MCF 10A (cell line): ENCODE data around the gene ADH6. TPM values are rescaled to one million over a fixed set of nuclear protein-coding genes. Genes with fewer than 3 reads are reported as not detected.

ENCODE experiments used
- BruUV-seq: library from RNA; stranded (reverse); fragments of 400-500 nt; replicated peaks from 2 replicates; lab custom pipeline; 2021; lab: Mats Ljungman, UMichigan
- CTCF ChIA-PET: fragments of 300-600 bp; sonication (Branson Sonifier 250); formaldehyde crosslinking; extraction: SDS; loops from one replicate; lab custom pipeline; 2021; ENCODE audit warnings: antibody characterized with exemption, inconsistent platforms; lab: Yijun Ruan, JAX
- POLR2A ChIA-PET: fragments of 300-600, 350-650 bp; sonication (Branson Sonifier 250); formaldehyde crosslinking; extraction: SDS; loops from one replicate; lab custom pipeline; 2020; ENCODE audit warnings: antibody characterized with exemption, inconsistent platforms; lab: Yijun Ruan, JAX
- DNase-seq: peaks from one replicate; pipeline ENCODE4 v3.0.0-alpha.2; 2018; ENCODE audit not compliant: unreplicated experiment
- H3K27ac Mint-ChIP-seq: one replicate; pipeline ENCODE4 v1.8.0; 2022; ENCODE audit warnings: mild to moderate bottlenecking, low read depth, mixed read lengths; ENCODE audit not compliant: unreplicated experiment
- H3K27me3 Mint-ChIP-seq: one replicate; pipeline ENCODE4 v1.8.0; 2022; ENCODE audit warnings: mixed read lengths; ENCODE audit not compliant: insufficient read depth, unreplicated experiment
- H3K36me3 Mint-ChIP-seq: one replicate; pipeline ENCODE4 v1.8.0; 2022; ENCODE audit warnings: mild to moderate bottlenecking, moderate library complexity, mixed read lengths; ENCODE audit not compliant: insufficient read depth, unreplicated experiment
- H3K4me1 Mint-ChIP-seq: one replicate; pipeline ENCODE4 v1.8.0; 2022; ENCODE audit warnings: mixed read lengths; ENCODE audit not compliant: insufficient read depth, unreplicated experiment
- H3K4me3 Mint-ChIP-seq: one replicate; pipeline ENCODE4 v1.8.0; 2022; ENCODE audit warnings: mild to moderate bottlenecking, moderate library complexity, mixed read lengths; ENCODE audit not compliant: unreplicated experiment
- H3K9me3 Mint-ChIP-seq: one replicate; pipeline ENCODE4 v1.8.0; 2022; ENCODE audit warnings: mixed read lengths; ENCODE audit not compliant: unreplicated experiment
- CTCF ChIP-seq: fragments of 200-600 bp; IDR thresholded peaks from one replicate; pipeline ENCODE4 v1.8.0; 2022; ENCODE audit warnings: antibody characterized with exemption, mild to moderate bottlenecking; ENCODE audit not compliant: unreplicated experiment
- intact Hi-C: fragments of 100-400 bp; cut with micrococcal nuclease; formaldehyde crosslinking; loops from 2 replicates; pipeline ENCODE4 v1.14.1; 2022
- total RNA-seq: library from RNA; stranded (reverse); gene quantifications from 2 replicates; pipeline ENCODE4 v1.2.3, GENCODE V29; 2022

The ADH6 gene
- total RNA-seq, 1 experiment from 2014 or later = not detected

DNA sequence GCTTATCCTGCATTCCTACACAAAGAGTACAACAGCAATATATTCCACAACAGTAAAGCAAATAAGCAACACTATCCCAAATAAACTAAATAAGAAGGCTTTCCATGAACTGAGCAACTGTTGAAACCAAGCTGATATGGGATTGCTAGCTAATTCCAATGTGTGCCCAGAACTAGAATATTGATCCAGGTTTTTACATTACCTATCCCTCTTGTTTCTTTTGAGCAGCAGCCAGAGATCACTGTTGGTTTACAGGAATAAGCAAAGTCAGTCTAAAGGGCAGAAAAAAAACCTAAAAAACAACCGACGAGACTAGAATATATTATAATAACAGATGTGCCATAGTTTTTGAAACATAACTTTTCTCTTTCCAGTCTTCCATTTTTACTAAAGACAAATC is 52.5 kb downstream of the ADH6 start:
- no peaks in the 10 kb centered on the region for H3K27me3 Mint-ChIP-seq
- H3K36me3 Mint-ChIP-seq = no peaks in the 10 kb centered on the region
- DNase-seq = no peak
- H3K4me3 Mint-ChIP-seq = no peak overlapping the region
- peaks cover 8% of the 10 kb centered on the region for H3K9me3 Mint-ChIP-seq
- CTCF ChIA-PET = interaction anchor here (0.6 to 1.5 kb wide), 4 partner anchors 234 to 296 kb away, joined by 3 to 4 read pairs (median 4); no protein-coding TSS in a partner anchor
- no peaks in the 10 kb centered on the region for H3K4me1 Mint-ChIP-seq
- intact Hi-C loops = no loop called here
- POLR2A ChIA-PET = interaction anchor here (1.3 kb wide), 1 partner anchor 76 kb away, joined by 5 read pairs; no protein-coding TSS in a partner anchor
- BruUV-seq = no TSS peak
- TF ChIP-seq CTCF = no peak
- no peak overlapping the region for H3K27ac Mint-ChIP-seq

DNA sequence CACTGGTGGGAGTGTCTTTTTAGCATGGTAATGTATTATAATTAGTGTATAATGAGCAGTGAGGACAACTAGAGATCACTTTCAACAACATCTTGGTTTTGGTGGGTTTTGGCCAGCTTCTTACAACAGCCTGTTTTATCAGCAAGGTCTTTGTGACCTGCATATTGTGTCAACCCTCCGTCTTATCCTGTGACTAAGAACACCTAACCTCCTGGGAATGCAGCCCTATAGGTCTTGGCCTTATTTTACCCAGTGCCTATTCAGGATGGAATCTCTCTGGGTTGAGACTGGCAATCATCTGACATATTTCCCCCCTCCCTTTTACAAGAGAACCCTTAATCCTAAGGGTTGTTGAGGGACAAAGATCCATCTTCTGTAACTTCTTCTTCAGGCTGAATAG is 53.1 kb downstream of the ADH6 start:
- peaks cover 8% of the 10 kb centered on the region for H3K9me3 Mint-ChIP-seq
- POLR2A ChIA-PET = interaction anchor here (0.8 to 1.3 kb wide), 2 partner anchors 14 to 75 kb away, joined by 4 to 5 read pairs; no protein-coding TSS in a partner anchor
- CTCF ChIA-PET = interaction anchor here (0.6 to 1.5 kb wide), 3 partner anchors 235 to 296 kb away, joined by 4 read pairs; no protein-coding TSS in a partner anchor
- no peaks in the 10 kb centered on the region for H3K27me3 Mint-ChIP-seq
- no peak for DNase-seq
- no peak overlapping the region for H3K27ac Mint-ChIP-seq
- H3K4me1 Mint-ChIP-seq = no peaks in the 10 kb centered on the region
- no peak for TF ChIP-seq CTCF
- intact Hi-C loops = no loop called here
- no TSS peak for BruUV-seq
- H3K4me3 Mint-ChIP-seq = no peak overlapping the region
- H3K36me3 Mint-ChIP-seq = no peaks in the 10 kb centered on the region

DNA sequence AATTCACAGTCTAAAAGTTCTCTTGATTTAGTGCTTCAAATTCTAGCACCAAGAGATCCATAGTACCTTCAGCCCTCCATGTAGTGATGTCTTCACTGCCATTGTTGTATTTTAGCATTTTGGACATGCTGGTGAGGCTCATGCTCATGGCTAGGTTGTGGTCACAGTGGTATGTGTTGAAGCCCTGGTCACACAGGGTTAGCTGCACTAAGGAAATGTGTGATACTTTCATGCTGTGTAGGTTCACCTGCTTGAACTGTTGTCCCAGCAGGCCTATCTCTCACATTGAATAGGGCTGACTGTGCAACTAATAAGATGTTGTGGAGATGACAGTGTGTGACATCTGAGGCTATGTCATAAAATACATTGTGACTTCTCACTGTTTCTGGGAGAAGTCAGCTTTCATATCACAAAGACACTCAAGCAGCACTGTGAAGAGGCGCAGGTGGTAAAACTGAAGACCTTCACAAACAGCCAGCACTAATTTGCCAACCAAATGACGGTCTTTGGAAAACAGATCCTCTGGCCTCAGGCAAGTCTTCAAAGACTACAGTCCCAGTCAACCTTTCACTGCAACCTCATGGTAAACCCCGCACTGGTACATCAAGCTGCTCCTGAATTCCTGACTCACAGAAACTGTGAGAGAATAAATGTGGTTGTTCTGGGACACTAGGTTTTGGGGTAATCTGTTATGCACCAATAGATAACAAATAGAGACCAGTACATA is 57.5 kb downstream of the ADH6 start:
- intact Hi-C loops = no loop called here
- H3K4me1 Mint-ChIP-seq = no peaks in the 10 kb centered on the region
- no TSS peak for BruUV-seq
- H3K27me3 Mint-ChIP-seq = no peaks in the 10 kb centered on the region
- H3K36me3 Mint-ChIP-seq = no peaks in the 10 kb centered on the region
- H3K4me3 Mint-ChIP-seq = no peak overlapping the region
- ChIA-PET POLR2A (no interaction called here), CTCF (interaction anchor here (0.5 to 2.0 kb wide), 9 partner anchors 10 to 887 kb away, joined by 3 to 18 read pairs (median 4); no protein-coding TSS in a partner anchor)
- H3K27ac Mint-ChIP-seq = no peak overlapping the region
- no peak for TF ChIP-seq CTCF
- H3K9me3 Mint-ChIP-seq = no peaks in the 10 kb centered on the region
- no peak for DNase-seq

- H3K4me3 Mint-ChIP-seq = no peak overlapping the region
- no TSS peak for BruUV-seq
- H3K27ac Mint-ChIP-seq = no peak overlapping the region
- H3K9me3 Mint-ChIP-seq = no peaks in the 10 kb centered on the region
- DNase-seq = peak; percentile 14
- TF ChIP-seq CTCF = peak; percentile 17
- no peaks in the 10 kb centered on the region for H3K27me3 Mint-ChIP-seq
- no peaks in the 10 kb centered on the region for H3K36me3 Mint-ChIP-seq
- CTCF ChIA-PET = interaction anchor here (0.6 to 2.0 kb wide), 10 partner anchors 8 to 304 kb away, joined by 3 to 18 read pairs (median 4); no protein-coding TSS in a partner anchor
- no peaks in the 10 kb centered on the region for H3K4me1 Mint-ChIP-seq
- intact Hi-C loops = loop anchor here (1.0 kb wide), 1 partner anchor 246 kb away; no protein-coding TSS in a partner anchor
- POLR2A ChIA-PET = interaction anchor here (0.6 to 1.2 kb wide), 4 partner anchors 10 to 258 kb away, joined by 3 to 4 read pairs (median 3); no protein-coding TSS in a partner anchor
Observed at GRCh38 chr4:99159699-99160098, 59.3 kb downstream of the ADH6 start.
